Measurements from ENCODE around the gene GREM2. TPM values are rescaled to one million over a fixed set of nuclear protein-coding genes. Genes with fewer than 3 reads are reported as not detected.

GREM2 gene
- total and polyA plus RNA-seq, 10 of the 15 experiments (the other 5 are each of a cell fraction or from before 2014, with no cell fraction given): not detected

- H4K20me1 ChIP-seq (ENCODE audit: control insufficient read depth, insufficient read depth): no peaks in the 10 kb centered on the region
- POLR2A ChIA-PET: no interaction called here
- intact Hi-C loops (cut with micrococcal nuclease; ENCODE audit: unreplicated experiment) (no loop called here), in situ Hi-C loops (cut with MboI) (no loop called here)
- CTCF ChIA-PET: no interaction called here
- ATAC-seq: no peak
- SMC1A ChIA-PET (ENCODE audit: uncharacterized antibody, unreplicated experiment): no interaction called here
- no TSS peak for BruUV-seq (replicated peaks)
- H3K9ac ChIP-seq (ENCODE audit: control insufficient read depth, insufficient read depth, low read length): no peak overlapping the region
- H3K27ac ChIP-seq (ENCODE audit: control insufficient read depth, insufficient read depth): no peak overlapping the region
- DNase-seq (ENCODE audit: low read depth, low spot score): no peak
- FAIRE-seq: no peak
- H3K9me3 ChIP-seq (replicated peaks; ENCODE audit: control insufficient read depth, insufficient read depth, low read length): no peaks in the 10 kb centered on the region
- H3K4me1 ChIP-seq (ENCODE audit: control insufficient read depth, insufficient read depth, low read length): no peaks in the 10 kb centered on the region
- H3K27me3 ChIP-seq (replicated peaks in 1 of 2; ENCODE audit: control insufficient read depth in 2 of 2, insufficient read depth in 2 of 2, low read length in 1 of 2): no peaks in the 10 kb centered on the region
- H2AFZ ChIP-seq (ENCODE audit: control insufficient read depth, low read depth, low read length): no peak overlapping the region
- H3K4me2 ChIP-seq (ENCODE audit: control insufficient read depth, insufficient read depth): no peak overlapping the region
- H3K4me3 ChIP-seq: no peak overlapping the region
- WGBS (ENCODE audit: insufficient coverage, insufficient replicate concordance, low lambda C conversion rate, missing lambda C conversion rate): 51% methylated on average over 12 of the region's 12 CpGs
- no peaks in the 10 kb centered on the region for H3K36me3 ChIP-seq (ENCODE audit: control insufficient read depth in 2 of 2, insufficient read depth in 2 of 2, low read length in 1 of 2)
- H3K79me2 ChIP-seq (ENCODE audit: control insufficient read depth, insufficient read depth, low read length): no peaks in the 10 kb centered on the region
- RAD21 ChIA-PET (ENCODE audit: unreplicated experiment): no interaction called here
- no peak for TF ChIP-seq ASH2L (IDR thresholded peaks at IDR 0.05; ENCODE audit: borderline replicate concordance, low read depth)
- no peak for TF ChIP-seq SIN3A (IDR thresholded peaks at IDR 0.05; ENCODE audit: low read depth, low read length)
- no peak for TF ChIP-seq RUNX3 (IDR thresholded peaks at IDR 0.05; ENCODE audit: low read length)
- TF ChIP-seq ZNF622 (IDR thresholded peaks at IDR 0.05): no peak
- TF ChIP-seq EZH2 (IDR thresholded peaks at IDR 0.05; ENCODE audit: borderline replicate concordance, control insufficient read depth, low read depth, low read length): no peak
- TF ChIP-seq FOXM1 (IDR thresholded peaks at IDR 0.05; ENCODE audit: low read depth, low read length): no peak
- no peak for TF ChIP-seq KDM1A (IDR thresholded peaks at IDR 0.05; ENCODE audit: borderline replicate concordance)
- TF ChIP-seq NKRF (conservative IDR thresholded peaks at IDR 0.05): no peak
- no peak for TF ChIP-seq BCLAF1 (IDR thresholded peaks at IDR 0.05)
- TF ChIP-seq BACH1 (IDR thresholded peaks at IDR 0.05; ENCODE audit: borderline replicate concordance): no peak
- no peak for TF ChIP-seq REST (IDR thresholded peaks at IDR 0.05; ENCODE audit: low read depth, low read length)
- TF ChIP-seq MTA2 (IDR thresholded peaks at IDR 0.05; ENCODE audit: low read depth): no peak
- no peak for TF ChIP-seq CEBPB (IDR thresholded peaks at IDR 0.05; ENCODE audit: borderline replicate concordance in 1 of 2, low read depth in 2 of 2, low read length in 2 of 2)
- TF ChIP-seq HDAC2 (IDR thresholded peaks at IDR 0.05): no peak
- no peak for TF ChIP-seq SREBF2 (IDR thresholded peaks at IDR 0.05; ENCODE audit: low read length)
- no peak for TF ChIP-seq SPI1 (IDR thresholded peaks at IDR 0.05; ENCODE audit: borderline replicate concordance, insufficient read depth, low read depth, low read length)
- no peak for TF ChIP-seq STAT1 (conservative IDR thresholded peaks at IDR 0.05)
These were observed 46.5 kb upstream of the GREM2 start for GRCh38 chr1:240658312-240658960.

Data from GM12878 (cell line).